GM18508 (cell line): ENCODE measurements around the gene DYSF.

Experiments
- ATAC-seq: cut with Tn5 transposase; IDR thresholded peaks from one replicate; pipeline ENCODE4 v1.9.1; 2021; ENCODE audit warnings: moderate number of reproducible peaks; ENCODE audit not compliant: insufficient read depth, unreplicated experiment

The DYSF gene

GRCh38 chr2:71595569-71595968, 142.2 kb downstream of the DYSF start:
- no peak for ATAC-seq

GRCh38 chr2:71596011-71596410, 142.7 kb downstream of the DYSF start:
- ATAC-seq, result no peak

GRCh38 chr2:71597756-71598155, 144.4 kb downstream of the DYSF start:
- ATAC-seq, result no peak

- ATAC-seq, result no peak
Measured at GRCh38 chr2:71598526-71598925, 145.2 kb downstream of the DYSF start.

GRCh38 chr2:71599038-71599437, 145.7 kb downstream of the DYSF start:
- ATAC-seq, result no peak

- no peak for ATAC-seq
Measured at GRCh38 chr2:71599646-71600236, 146.4 kb downstream of the DYSF start.

GRCh38 chr2:71600555-71600954, 147.2 kb downstream of the DYSF start:
- no peak for ATAC-seq

GRCh38 chr2:71601136-71602114, 148.1 kb downstream of the DYSF start:
- no peak for ATAC-seq

GRCh38 chr2:71602115-71602495, 148.7 kb downstream of the DYSF start:
- ATAC-seq, result no peak

- ATAC-seq, result no peak
Measured at GRCh38 chr2:71602581-71602980, 149.2 kb downstream of the DYSF start.

- ATAC-seq, result no peak
Measured at GRCh38 chr2:71603311-71603811, 150.0 kb downstream of the DYSF start.

GRCh38 chr2:71603851-71604725, 150.7 kb downstream of the DYSF start:
- ATAC-seq, result no peak

- ATAC-seq, result no peak
Measured at GRCh38 chr2:71604726-71605120, 151.4 kb downstream of the DYSF start.

- no peak for ATAC-seq
Measured at GRCh38 chr2:71605173-71605641, 151.8 kb downstream of the DYSF start.

GRCh38 chr2:71605781-71606241, 152.4 kb downstream of the DYSF start:
- ATAC-seq, result no peak

GRCh38 chr2:71606244-71606643, 152.9 kb downstream of the DYSF start:
- no peak for ATAC-seq

- ATAC-seq, result no peak
Measured at GRCh38 chr2:71607151-71607889, 154.0 kb downstream of the DYSF start.

- no peak for ATAC-seq
Measured at GRCh38 chr2:71608034-71608433, 154.7 kb downstream of the DYSF start.

GRCh38 chr2:71608441-71608840, 155.1 kb downstream of the DYSF start:
- ATAC-seq, result no peak

- ATAC-seq, result no peak
Measured at GRCh38 chr2:71609029-71609428, 155.7 kb downstream of the DYSF start.
